HepG2 (cell line): ENCODE data around the gene TENM3.

Experiments used
- BCL6 ChIP-seq: IDR thresholded peaks from 2 replicates; pipeline ENCODE4 v1.6.1; 2016; ENCODE audit warnings: missing genetic modification reagents, missing compliant biosample characterization
- CTCF ChIP-seq: sonication (generic); formaldehyde crosslinking; IDR thresholded peaks from 2 replicates; pipeline ENCODE4 v1.5.0; 2020; ENCODE audit warnings: mild to moderate bottlenecking, missing genetic modification reagents, moderate library complexity
- IRX3 ChIP-seq: sonication (generic); formaldehyde crosslinking; IDR thresholded peaks from 2 replicates; pipeline ENCODE4 v1.8.1; 2023; ENCODE audit warnings: mild to moderate bottlenecking, low read depth, missing genetic modification reagents, borderline replicate concordance
- JUND ChIP-seq: sonication (generic); formaldehyde crosslinking; IDR thresholded peaks from 2 replicates; pipeline ENCODE4 v1.8.0; 2022; ENCODE audit warnings: mild to moderate bottlenecking, missing genetic modification reagents
- POLR2AphosphoS5 ChIP-seq: IDR thresholded peaks from 2 replicates; pipeline ENCODE4 v1.6.1; 2012; ENCODE audit warnings: low read depth, low read length
- RFX1 ChIP-seq: fragments of 450-650 bp; IDR thresholded peaks from 2 replicates; pipeline ENCODE4 v1.6.1; 2017
- SOX6 ChIP-seq, 2 experiments: fragments of 450-650 bp in 1 of 2; sonication (generic) in 1 of 2; formaldehyde crosslinking in 1 of 2; IDR thresholded peaks; 2 replicates each; pipeline versions ENCODE4 v1.4.0 to v1.6.1; 2017 to 2020; ENCODE audit warnings: antibody characterized with exemption in 1 of 2, mild to moderate bottlenecking in 1 of 2, missing genetic modification reagents in 1 of 2
- ZBTB3 ChIP-seq: sonication (generic); formaldehyde crosslinking; IDR thresholded peaks from 2 replicates; pipeline ENCODE4 v1.4.0; 2020; ENCODE audit warnings: low read depth, mild to moderate bottlenecking, moderate library complexity, missing genetic modification reagents, borderline replicate concordance
- ZNF264 ChIP-seq: sonication (generic); formaldehyde crosslinking; IDR thresholded peaks from 2 replicates; pipeline ENCODE4 v1.4.0; 2020; ENCODE audit warnings: missing genetic modification reagents
- ZSCAN22 ChIP-seq: sonication (generic); formaldehyde crosslinking; IDR thresholded peaks from 2 replicates; pipeline ENCODE4 v1.4.0; 2020; ENCODE audit warnings: mild to moderate bottlenecking, missing genetic modification reagents
- ZZZ3 ChIP-seq: sonication (generic); formaldehyde crosslinking; IDR thresholded peaks from 2 replicates; pipeline ENCODE4 v1.4.0; 2020; ENCODE audit warnings: missing genetic modification reagents, mild to moderate bottlenecking, borderline replicate concordance

- TF ChIP-seq IRX3 (no peak), CTCF (CRISPR knock-in tag) (no peak), POLR2AphosphoS5 (no peak), JUND (CRISPR knock-in tag) (no peak), BCL6 (CRISPR knock-in tag) (no peak), ZSCAN22 (CRISPR knock-in tag) (no peak), ZZZ3 (CRISPR knock-in tag) (no peak), ZBTB3 (CRISPR knock-in tag) (no peak), SOX6 (IDR thresholded peaks at IDR 0.05) (no peak), SOX6 (CRISPR knock-in tag; IDR thresholded peaks at IDR 0.05) (no peak), ZNF264 (CRISPR knock-in tag) (no peak), RFX1 (no peak)
Measured at GRCh38 chr4:182829196-182829595, 586.0 kb downstream of the TENM3 start.
